CD4-positive, alpha-beta T cell treated with Interleukin-21 for 1 hour (primary cell): Measurements from ENCODE around the gene ASCC1.
A peak's percentile ranks its signal among the peaks of the same experiment; 100 is the strongest.

Source experiments
- DNase-seq: peaks from one replicate; pipeline ENCODE4 v3.0.0-alpha.2; 2020

The ASCC1 gene

DNA sequence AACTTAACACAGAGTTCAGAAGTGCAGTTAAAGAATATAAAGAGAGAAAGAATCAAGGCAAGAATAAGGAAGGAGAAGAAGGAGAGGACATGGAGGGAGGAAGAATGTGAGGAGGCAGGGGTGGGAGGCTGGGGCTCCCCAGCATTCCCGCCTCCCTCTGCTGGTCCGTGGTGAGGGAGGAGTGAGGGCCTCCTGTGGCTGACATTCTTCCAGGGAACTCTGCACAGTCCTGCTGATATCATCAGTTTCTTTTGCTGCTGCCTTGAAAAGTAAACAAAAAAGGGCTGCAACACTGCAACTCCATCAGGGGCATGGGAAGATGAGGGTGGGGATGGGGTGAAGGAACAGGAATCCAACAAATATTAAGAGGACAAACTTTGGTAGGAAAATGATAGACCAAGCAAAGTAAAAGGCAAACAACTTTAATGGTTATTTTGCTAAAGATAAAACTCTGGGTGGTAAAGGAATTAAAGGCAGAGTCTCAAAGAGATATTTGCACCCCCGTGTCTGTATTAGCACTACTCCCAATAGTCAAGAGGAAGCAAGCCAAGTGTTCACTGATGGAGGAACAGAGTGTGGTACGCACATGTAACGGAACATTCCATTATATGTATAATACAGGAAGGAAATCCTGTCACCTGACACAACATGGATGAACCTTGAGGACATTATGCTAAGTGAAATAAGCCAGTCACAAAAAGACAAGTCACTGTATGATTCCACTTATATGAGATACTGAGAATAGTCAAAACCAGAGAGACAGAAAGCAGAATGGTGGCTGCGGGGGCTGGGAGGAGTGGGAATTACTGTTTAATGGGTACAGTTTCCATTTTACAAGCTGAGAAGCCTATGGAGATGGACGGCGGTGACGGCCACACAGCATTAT, 119.7 kb downstream of the ASCC1 start:
- DNase-seq: no peak

DNA sequence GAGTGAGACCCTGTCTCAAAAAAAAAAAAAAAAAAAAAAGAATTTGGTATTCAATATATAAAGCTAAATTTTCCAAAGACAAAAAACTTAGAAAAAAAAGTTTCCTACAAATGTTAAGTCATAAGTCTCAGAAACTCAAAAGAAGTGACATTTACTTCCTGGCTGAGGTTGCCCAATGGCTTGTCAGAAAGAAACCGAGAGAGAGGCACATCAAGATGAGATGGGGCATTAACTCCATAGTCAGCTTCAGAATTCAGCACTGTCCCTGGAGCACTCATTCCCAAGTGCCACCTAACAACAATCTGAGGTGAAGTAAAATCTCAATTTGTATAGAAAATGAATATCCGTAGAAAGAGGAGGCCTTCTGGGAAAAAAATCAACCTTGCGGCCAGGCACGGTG, 120.9 kb downstream of the ASCC1 start:
- no peak for DNase-seq

DNA sequence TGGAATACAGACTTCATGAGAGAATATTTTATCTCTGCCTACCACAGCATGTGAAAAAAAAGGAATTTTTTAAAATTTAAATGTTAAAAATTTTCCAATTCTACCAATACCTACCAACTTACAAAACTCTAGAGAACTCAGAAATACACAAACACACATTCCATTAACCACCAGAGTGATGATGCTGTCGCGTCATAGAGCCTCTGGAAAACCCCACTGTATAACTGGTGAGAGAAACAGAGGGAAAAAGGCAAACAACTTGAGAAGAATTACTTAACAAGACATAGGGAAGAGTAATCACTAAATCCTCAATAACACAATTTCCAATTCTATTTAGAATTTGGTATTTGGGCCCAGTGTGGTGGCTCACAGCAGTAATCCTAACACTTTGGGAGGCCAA, 121.5 kb downstream of the ASCC1 start:
- DNase-seq: no peak

DNA sequence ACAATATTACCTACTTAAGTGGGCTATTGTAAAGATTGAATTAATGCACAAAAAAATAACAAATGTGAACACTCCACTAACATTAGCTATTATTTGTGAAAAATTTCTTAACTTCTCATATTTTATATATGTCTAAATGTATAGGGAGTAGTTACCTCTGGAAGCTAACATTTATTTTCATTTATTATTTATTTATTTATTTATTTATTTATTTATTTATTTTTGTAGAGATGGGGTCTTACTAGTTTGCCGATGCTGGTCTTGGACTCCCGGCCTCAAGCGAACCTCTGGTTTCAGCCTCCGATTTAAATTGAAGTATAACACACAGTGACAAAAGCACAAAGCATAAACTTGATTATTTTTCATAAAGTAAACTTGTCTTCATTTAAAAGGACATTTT, 122.6 kb downstream of the ASCC1 start:
- no peak for DNase-seq

DNA sequence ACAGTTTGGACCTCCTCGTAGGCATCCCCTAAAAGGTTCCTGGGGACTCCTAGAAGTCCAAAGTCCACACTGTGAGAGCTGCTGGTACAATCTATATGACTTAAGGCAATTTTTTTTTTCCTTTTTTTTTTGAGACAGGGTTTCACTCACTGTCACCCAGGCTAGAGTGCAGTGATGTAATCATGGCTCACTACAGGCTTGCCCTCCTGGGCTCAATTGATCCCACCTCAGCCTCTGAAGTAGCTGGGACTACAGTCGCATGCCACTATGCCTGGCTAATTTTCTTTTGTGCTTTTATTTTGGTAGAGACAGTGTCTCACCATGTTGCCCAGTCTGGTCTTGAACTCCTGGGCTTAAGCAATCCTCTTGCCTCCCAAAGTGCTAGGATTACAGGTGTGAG, 123.1 kb downstream of the ASCC1 start:
- DNase-seq: no peak

DNA sequence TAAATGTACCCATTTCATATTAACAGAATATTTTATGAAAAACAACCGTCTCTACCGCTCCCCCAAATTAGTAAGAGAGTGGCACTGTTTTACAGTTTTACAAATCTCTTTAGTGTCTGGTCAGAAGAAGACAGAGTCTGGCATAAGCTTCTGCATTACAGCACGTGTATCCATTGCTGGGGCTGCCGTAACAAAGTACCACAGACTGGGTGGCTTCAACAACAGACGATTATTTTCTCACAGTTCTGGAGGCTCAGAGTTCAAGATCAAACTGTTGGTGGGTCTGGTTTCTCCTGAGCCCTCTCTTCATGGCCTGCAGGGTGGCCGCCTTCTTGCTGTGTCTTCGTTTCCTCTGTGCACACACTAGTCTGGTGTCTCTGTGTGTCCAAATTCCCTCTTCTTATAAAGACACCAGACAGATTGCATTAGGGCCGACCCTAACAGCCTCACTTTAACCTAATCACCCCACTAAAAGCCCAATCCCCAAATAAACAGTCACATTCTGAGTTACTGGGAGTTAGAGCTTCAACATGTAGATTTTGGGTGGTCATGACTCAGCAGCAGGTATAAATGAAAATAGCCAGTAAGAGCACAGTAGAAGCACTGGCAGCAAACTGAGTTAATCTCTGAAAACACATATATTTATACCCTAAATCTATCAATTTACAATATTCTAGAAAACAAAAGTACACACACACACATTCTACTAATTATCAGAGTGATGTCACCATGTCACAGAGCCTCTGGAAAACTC, 123.7 kb downstream of the ASCC1 start:
- no peak for DNase-seq

DNA sequence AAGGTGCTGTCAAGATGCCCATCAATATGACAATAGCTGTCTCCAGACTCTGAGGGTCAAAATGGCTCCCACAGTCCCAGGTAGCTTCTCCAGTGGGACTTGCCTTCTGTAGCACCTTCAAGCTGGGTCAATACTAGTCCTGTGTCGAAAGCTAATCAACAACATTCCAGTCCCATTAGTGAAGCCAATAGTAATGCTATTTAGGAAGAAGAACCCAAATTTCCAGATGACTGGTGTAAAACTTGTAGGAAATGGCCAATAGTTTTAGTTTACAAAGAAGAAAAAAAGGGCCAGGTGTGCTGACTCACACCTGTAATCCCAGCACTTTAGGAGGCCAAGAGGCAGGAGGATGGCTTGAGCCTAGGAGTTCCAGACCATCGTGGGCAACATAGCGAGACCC, 125.8 kb downstream of the ASCC1 start:
- no peak for DNase-seq

DNA sequence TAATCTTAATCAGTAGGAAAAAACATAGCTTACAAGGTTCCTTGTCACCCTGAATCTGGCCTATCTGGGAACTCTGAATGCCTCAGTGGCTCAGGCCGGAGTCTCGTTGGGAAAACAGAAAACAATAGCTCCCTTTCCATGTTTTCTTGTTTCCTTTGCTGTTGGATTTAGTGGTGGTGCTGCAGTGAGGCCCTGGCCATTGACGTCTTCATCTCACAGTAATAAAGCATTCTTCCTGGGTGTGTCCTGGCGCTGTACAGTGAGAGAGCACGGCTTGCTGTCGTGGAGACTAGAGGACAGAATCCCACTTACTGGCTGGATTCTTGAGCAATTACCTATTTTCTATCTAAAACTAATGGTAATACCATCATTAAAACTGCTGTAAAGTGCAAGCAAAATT, 126.5 kb downstream of the ASCC1 start:
- peak; percentile 45 for DNase-seq

DNA sequence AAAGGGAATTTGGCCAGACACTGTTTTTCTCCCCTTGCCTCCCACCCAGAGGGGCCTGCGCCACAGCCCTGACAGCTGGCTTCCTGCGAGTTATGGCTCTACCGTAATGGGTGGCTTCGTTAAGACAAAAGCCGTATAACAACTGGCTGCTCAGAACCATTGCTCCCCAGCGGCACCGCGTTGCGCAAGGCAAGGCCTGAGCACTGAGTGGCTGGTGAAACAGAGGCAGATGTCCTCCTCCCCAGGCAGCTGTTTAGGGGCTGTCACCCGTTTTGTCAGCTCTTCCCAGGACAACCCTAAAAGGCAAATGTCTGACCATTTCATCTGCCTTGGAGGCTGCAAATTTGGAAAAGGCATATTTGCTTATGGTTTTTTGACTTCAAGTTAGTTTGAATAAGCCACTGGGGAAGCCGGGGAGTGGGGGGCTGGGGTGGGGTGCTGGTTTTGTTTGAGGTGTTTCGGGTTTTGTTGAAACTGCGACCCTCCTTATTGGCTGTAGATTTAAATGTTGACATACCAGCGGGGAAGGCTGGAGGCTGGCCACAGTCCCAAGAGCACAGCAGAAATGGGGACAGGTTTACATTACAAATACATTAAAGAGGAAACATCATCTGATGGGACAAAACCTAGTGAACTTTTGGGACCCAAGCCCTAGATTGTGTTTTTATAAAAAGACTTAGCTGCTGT, 127.0 kb downstream of the ASCC1 start:
- peak; percentile 53 for DNase-seq

DNA sequence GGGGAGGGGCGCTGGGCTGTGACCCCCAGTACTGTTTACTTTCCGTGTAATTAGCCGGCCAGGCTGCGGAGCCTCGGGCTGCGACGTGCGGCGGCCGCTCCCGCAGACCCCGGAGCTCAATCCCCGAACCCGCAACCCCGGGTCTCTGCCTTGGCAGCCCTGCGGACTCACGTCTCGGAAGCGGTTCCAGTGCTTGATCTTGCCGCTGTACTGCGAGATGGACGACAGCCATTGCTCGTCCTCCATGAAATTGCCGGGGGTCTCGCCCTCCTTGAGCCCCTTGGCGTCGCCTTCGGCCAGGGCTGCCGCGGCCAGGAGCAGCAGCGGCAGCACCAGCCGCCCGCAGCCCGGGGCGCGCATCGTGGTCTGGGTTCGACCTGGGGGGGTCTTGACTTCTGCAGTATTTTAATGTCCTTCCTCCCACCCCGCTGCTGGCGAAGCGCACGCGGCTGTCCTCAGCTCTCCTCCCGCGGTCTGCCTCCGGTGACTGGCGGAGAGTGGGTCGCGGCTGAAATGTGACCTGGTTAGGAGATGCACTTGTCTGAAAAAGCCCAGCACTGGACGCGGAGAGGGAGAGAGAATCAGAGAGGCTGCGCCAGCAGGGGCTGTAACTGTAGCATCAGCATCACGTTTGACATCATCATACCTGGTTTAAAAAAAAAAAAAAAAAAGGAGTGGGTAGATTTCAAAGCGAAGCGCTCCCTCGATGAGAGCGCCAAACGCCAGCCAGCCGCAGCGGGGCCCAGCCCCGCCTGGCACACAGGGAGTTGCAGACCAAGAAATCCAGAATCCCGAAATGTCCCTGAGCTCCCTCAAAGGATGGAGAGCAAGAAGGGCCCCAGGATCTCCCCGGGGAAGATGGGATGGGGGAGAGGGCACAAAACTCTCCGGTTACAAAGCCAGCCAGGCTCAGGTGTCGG, 127.8 kb downstream of the ASCC1 start, which contains the start of gene SPOCK2:
Gene SPOCK2 (minus strand): TSS at position 583 of the 920 bp plus-strand sequence. CDS start 223 bp downstream, at position 360.
- peak; percentile 86 for DNase-seq

DNA sequence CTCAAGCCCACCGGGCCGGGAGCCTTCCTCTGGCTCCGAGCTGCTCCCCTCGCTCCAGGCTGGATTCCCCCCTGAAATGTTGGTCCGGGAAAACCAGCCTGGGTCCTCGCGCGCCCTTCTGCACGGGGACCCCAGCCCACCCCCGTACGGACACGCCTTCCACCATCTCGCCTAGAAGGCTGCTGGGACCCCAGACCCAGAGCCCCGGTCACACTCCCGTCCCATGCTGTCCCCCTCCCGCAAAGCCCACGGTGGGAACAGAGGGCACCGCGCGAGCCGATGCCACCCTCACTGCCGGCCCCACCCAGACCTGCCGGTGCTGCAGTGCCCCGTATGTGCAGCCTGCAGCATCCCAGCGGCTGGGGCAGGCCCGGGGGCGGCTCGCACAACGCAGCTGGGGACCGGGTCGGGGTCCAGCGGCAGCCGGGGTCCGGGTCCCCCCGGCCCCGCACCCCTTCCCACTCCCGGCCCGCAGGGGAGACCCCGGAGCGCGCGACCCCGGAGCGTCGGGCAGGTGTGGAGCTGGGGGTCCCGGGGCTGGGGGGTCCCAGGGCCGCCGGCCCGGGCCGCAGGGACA, 128.6 kb downstream of the ASCC1 start:
- peak; percentile 49 for DNase-seq

DNA sequence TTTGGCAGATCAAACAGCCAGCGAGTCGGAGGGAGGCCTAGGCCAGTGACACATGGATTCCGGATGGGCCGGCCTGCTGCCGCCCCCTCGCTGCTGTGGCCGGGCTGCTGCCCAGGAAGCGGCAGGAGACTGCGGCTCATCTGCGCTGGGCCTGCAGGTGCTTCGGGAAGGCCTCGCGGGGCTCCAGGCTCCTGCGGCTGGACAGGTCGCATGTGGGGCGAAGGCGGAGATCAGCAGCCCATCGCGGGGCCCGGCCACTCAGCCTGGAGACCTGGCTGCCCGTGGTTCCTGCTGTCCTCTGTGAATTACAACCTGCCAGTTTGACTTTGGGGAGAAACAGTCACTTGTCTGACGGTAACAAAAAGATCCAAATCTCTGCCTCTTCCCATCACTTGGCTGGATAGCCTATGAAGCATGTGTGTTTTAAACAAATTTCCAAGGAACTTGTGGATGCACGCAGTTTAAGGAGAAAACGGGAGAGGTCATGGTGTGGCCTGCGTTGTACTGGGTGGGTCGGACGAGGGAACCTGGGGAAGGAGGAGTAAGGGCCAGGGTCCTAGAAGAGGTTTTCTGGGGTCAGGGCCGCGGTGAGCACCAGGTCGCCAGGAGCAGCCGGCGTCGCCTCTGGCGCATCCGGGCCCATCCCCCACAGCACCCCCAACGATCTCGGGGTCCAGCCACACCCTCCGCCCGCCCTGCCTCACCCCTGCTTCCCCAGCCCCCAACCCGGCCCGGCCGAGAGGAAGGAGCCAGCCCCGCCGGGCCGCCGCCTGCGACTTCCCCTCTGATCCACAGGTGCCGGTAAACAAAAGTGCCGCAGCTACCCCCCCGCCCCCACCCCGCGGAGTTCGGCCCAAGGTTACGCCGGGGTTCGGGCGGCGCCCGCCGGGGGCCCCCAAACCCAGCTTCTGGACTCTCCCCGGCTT, 129.3 kb downstream of the ASCC1 start:
- DNase-seq: peak; percentile 80

DNA sequence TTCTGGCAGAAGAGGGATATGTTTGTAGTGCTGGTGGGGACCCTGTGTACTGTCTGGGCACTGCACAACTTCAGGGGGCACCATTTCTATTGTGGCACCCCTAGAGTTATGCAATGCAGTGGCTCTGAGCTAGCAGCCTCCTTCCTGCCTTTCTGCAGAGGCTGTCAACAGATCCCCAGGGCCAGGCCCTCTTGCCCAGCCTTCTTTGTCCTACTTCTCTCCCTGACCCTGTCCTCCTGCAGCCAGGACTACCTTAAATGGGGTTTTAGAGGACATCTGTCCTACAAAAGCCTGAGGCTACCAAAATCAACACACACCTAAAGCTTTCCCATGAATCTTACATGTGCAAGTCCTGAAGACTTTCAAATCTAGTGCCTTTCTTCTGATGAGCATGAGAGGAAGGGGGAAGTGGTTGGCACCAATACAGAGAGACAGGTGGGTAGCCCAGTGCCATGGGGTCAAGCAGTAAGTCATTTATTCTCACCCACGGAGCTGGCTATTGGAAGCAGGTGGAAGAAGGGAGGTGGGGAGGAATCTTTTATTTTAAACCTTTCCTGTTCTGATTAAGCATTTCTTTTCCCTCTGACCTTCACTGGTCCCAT, 130.1 kb downstream of the ASCC1 start:
- no peak for DNase-seq

DNA sequence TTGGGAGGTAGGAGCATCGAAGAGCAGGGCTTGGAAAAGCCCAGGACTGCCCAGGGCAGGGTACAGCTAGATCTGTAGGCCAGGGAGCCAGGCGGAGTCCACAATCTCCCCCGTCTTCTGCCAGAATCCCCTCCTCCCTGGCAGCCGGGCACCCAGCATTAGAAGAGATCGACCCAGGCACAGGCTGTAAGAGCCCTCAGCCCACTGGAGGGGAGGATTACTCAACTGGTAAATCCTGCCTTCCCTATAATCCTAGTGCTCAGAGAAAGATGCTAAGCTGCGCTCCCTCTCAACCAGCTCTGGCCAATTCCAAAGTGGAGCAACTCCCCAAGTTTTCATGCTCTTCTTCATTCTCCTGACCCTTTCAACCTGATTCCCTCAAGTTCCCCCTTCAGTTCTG, 130.9 kb downstream of the ASCC1 start:
- DNase-seq: no peak

DNA sequence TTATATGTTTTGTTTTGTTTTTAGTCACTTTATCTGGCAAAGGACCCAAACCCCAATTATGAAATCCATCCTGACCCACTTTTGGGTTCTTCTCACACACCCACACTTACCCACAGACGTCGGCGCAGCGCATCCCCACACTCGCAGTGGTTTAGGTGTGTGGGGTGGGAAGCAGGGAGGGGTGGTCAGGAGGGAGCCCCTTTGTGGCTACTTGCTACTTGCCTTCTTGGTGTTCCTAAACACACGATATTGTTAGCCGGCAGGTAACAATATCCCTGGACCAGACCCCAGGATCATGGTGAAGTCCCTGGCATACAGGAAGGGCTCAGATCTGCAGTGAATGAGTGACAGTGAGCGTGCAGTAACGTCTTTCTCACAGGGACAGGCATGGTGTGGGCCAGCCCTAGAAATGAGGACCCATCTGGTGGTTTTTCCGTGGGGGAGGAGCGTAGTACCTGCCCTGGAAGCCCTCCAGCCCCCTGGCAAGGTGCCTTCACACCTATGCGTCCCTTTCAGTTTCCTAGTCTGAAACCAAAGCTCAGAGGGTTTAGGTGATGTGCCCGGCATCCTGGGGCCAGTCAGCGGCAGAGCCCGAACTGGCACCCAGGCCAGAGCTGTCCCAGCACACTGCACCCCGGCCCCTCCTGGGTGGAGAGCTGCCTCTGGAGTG, 132.2 kb downstream of the ASCC1 start:
- peak; percentile 78 for DNase-seq

DNA sequence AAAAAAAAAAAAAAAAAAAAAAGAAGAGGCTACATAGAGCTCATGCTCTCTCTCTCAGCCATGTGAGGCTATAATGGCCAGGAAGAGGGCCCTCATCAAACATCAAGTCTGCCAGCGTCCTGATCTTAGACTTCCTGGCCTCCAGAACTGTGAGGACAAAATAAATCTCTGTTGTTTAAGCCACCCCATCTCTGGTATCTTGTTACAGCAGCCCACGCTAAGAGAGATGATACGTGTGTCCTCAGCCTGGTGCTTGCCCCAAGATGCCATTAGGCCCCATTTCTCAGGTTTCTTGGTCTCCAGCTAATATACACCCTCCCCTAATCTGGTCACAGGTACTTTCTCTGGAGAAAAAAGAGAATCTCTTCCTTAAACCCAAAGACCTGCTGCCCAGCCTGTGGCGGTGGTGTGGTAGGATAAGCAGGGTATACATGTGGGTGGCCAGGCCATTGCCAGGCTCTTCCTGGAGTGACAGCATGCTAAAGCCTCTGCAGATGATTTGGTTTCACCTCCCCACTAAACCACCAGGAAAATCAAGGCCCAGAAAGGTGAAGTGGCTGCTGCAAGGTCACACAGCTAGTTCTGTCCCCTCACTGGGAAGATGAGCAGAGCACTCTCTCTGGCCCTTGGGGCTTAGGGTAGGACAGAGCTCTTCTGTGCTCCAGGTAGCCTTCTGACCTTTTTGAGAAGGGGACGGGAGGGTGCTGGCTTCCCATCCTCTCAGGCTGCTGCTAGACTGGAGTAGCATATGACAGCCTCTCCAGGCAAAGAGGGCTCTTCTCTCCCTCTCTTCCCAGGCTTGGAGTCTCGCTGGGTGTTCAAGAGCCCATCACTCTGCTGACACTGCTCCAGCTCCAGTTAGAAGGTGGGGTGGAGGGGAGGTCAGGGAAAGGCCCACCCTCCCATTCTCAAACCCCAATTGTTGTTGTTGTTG, 133.0 kb downstream of the ASCC1 start:
- no peak for DNase-seq

DNA sequence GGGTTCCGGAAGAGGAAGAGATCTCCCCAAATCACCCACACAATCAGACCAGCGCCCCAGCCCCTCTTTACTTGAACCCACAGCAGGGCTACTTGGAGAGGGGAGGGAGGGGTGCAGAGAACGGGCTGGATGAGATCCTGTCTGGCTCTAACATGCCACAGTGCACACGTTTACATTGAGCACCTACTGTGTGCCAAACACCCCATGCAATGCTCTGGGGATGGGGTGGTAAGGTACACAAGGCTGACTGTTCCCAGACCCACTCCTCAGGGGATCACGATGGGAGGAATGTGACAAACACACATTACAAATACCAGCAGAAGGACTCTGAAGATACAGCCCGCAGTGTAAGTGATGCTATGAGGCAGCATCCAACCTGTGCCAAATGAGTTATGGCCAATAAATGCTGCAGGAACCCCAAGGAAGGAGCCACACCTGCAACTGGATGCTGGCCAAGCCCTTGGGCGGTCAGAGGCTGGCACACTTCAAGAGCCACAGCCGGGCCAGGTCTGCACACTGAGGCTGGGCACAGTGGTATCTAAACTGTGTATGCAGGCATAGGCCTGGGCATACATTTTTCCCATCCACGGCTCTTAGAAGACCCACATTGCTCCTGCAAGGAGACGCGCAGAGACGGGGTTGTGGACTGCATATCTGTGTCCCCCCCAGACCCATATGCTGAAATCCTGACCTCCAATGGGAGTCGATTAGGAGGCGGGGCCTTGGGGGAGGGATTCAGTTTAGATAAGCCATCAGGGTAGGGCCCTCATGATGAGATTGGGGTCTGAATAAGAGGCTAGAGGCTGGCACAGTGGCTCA, 134.1 kb downstream of the ASCC1 start:
- no peak for DNase-seq

DNA sequence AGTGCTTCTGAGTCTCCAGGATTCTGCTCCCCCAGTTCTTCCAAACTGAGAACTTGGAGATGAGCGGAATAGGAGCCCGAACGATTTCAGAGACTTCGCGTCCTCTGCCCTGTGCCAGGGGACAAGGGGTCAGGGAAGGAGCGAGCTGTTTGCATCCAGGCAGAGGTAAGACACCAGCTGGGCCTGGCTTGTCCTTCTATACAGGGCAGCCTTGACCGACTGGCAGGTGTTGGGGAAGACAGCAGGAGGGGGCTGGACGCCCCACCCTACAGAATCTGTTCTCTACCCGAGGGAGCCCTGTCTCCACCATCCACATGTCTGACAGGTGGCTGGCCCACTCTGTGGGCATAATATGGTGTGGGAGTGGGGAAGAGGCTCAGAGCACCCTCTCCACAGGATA, 134.9 kb downstream of the ASCC1 start:
- no peak for DNase-seq
